HG02852 (cell line): ENCODE measurements around the gene PAGR1.
"Not testable (repeated sequence)": the region's sequence is repeated elsewhere in the genome, so short reads cannot be mapped to it uniquely, and the experiment has no call there.

ENCODE experiments used
- ATAC-seq: cut with Tn5 transposase; IDR thresholded peaks from one replicate; pipeline ENCODE4 v1.9.1; 2021; ENCODE audit warnings: mild to moderate bottlenecking, moderate library complexity; ENCODE audit not compliant: unreplicated experiment

The PAGR1 gene

GRCh38 chr16:29811896-29812665, 3.9 kb upstream of the PAGR1 start, which contains the start of gene PRRT2:
Gene PRRT2 (plus strand): TSS chr16:29812193. CDS start chr16:29813055, 862 bp downstream.
- ATAC-seq, result no peak

- no peak for ATAC-seq
Measured at GRCh38 chr16:29812754-29813643, 3.0 kb upstream of the PAGR1 start.

- no peak for ATAC-seq
Measured at GRCh38 chr16:29813644-29814562, 2.0 kb upstream of the PAGR1 start.

GRCh38 chr16:29814592-29814991, 1.4 kb upstream of the PAGR1 start:
- no peak for ATAC-seq

- no peak for ATAC-seq
Measured at GRCh38 chr16:29815032-29815721, 775 bp upstream of the PAGR1 start.

- ATAC-seq, result peak; percentile 4
Measured at GRCh38 chr16:29816694-29817441, 916 bp downstream of the PAGR1 start.

GRCh38 chr16:29818082-29818481, 2.1 kb downstream of the PAGR1 start:
- ATAC-seq, result no peak

GRCh38 chr16:29819506-29819905, 3.6 kb downstream of the PAGR1 start:
- ATAC-seq, result no peak

- no peak for ATAC-seq
Measured at GRCh38 chr16:29820271-29820701, 4.3 kb downstream of the PAGR1 start, which contains the start of gene MVP. Gene MVP (plus strand): TSS chr16:29820462. CDS start chr16:29830550, 10,088 bp downstream.

GRCh38 chr16:29820730-29821642, 5.0 kb downstream of the PAGR1 start:
- peak; percentile 49 for ATAC-seq

GRCh38 chr16:29821643-29822115, 5.7 kb downstream of the PAGR1 start:
- no peak for ATAC-seq

- ATAC-seq, result no peak
Measured at GRCh38 chr16:29824589-29825144, 8.7 kb downstream of the PAGR1 start.

- no peak for ATAC-seq
Measured at GRCh38 chr16:29825145-29826044, 9.4 kb downstream of the PAGR1 start.

GRCh38 chr16:29826342-29826695, 10.4 kb downstream of the PAGR1 start:
- no peak for ATAC-seq

GRCh38 chr16:29830774-29831173, 14.8 kb downstream of the PAGR1 start:
- no peak for ATAC-seq

GRCh38 chr16:29831490-29831889, 15.5 kb downstream of the PAGR1 start:
- no peak for ATAC-seq

- not testable (repeated sequence) for ATAC-seq
Measured at GRCh38 chr16:29833219-29833618, 17.3 kb downstream of the PAGR1 start.
